ENCODE measurements around the gene CFAP70.
"Not testable (repeated sequence)": the region's sequence is repeated elsewhere in the genome, so short reads cannot be mapped to it uniquely, and the experiment has no call there.

CFAP70 gene

DNA sequence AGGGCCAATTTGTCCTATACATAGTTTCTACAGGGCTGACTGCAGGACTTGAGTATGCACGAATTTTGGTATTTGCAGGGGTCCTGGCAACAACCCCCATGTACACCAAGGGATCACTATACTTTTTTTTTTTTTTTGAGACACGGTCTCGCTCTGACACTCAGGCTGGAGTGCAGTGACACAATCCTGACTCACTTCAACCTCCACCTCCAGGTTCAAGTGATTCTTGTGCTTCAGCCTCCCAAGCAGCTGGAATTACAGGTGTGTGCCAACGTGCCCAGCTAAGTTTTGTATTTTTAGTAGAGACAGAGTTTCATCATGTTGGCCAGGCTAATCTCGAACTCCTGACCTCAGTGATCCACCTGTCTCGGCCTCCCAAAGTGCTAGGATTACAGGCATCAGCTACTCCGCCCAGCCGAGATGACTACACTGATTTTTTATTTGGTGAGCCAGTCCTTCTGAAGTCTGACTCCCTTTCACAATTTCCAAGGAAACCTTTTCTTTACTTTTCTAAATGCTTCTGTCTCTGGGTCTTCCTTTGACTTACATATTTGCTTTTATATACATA, 19.8 kb downstream of the CFAP70 start:
- no peak for DNase-seq

- DNase-seq = no peak
Measured at GRCh38 chr10:73333202-73333601, 25.5 kb downstream of the CFAP70 start.

GRCh38 chr10:73332379-73332778, 26.3 kb downstream of the CFAP70 start:
- DNase-seq = no peak

- not testable (repeated sequence) for DNase-seq
Measured at GRCh38 chr10:73328523-73328922, 30.1 kb downstream of the CFAP70 start.

GRCh38 chr10:73325290-73325689, 33.4 kb downstream of the CFAP70 start:
- not testable (repeated sequence) for DNase-seq

DNA sequence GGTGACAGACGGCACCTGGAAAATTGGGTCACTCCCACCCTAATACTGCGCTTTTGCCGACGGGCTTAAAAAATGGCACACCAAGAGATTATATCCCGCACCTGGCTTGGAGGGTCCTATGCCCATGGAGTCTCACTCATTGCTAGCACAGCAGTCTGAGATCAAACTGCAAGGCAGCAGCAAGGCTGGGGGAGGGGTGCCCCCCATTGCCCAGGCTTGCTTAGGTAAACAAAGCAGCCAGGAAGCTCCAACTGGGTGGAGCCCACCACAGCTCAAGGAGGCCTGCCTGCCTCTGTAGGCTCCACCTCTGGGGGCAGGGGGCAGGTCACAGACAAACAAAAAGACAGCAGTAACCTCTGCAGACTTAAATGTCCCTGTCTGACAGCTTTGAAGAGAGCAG, 35.1 kb downstream of the CFAP70 start:
- not testable (repeated sequence) for DNase-seq

GRCh38 chr10:73310475-73310874, 48.2 kb downstream of the CFAP70 start:
- DNase-seq = no peak

- DNase-seq = no peak
Measured at GRCh38 chr10:73307203-73307800, 51.4 kb downstream of the CFAP70 start.

GRCh38 chr10:73306171-73306708, 52.4 kb downstream of the CFAP70 start:
- no peak for DNase-seq

DNA sequence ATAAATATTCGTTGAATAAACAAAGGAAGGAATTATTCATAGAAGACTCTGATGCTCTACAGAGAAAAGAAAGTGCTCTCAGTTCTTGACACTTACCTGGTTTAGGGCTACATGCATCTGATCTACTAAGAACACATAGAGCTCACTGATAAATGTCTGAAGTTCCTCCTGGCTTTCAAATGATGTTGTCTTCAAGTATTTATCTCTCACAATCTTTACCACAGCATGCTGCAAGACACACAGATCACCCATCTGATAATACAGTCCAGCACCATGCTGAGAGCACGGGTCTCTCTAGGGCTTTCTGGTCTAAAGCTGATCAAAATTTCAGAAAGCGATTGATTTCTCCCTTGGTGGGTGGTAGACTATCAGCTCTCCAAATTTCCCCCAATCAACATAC, 61.7 kb downstream of the CFAP70 start:
- no peak for DNase-seq

GRCh38 chr10:73293461-73293860, 65.2 kb downstream of the CFAP70 start:
- no peak for DNase-seq

DNA sequence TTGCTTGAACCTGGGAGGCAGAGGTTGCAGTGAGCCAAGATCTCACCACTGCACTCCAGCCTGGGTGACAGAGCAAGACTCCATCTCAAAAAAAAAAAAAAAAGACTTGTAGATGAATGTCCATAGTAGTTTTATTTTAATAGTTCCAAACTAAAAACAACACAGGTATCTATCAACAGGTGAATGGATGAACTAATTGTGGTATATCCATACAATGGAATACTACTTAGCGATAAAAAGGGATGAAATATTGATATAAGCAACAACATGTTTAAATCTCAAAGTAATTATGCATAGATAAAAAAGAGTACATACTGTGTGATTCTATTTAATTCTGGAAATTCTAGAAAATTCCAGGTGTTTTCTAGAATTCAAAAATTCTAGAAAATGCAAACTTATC, 68.7 kb downstream of the CFAP70 start:
- no peak for DNase-seq

GRCh38 chr10:73287441-73287840, 71.2 kb downstream of the CFAP70 start:
- no peak for DNase-seq

GRCh38 chr10:73281097-73281496, 77.6 kb downstream of the CFAP70 start:
- DNase-seq = no peak

- DNase-seq = no peak
Measured at GRCh38 chr10:73264423-73264822, 94.2 kb downstream of the CFAP70 start.

DNA sequence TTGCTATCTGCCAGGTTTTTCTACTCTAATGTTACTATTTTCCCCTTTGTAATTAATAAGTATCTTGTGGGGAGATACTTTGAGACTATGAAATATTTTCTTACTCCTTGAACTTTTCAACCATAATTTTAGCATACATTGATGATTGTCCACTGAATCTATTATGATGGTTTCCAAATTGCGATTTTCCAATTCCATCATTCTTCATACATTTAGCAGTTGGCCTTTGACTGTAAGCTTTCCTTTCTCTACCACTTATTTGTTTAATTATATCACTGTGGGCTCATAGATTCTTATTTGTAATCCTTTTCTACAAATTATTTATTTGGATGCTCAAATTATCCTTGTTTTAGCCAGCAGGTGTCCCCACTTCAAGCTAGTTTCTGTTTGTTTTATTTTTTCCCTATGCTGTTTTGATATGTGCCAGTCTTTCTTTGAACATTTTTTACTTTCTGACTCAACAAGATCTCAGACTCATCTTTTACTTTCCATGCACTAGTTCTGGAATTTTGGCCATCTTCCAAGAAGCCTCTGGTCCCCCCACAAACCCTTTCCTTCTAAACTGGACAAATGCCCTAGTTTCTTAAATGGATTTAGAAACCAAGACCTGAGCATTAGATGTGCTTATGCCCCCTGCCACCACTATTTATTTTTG, 94.8 kb downstream of the CFAP70 start:
- no peak for DNase-seq

DNA sequence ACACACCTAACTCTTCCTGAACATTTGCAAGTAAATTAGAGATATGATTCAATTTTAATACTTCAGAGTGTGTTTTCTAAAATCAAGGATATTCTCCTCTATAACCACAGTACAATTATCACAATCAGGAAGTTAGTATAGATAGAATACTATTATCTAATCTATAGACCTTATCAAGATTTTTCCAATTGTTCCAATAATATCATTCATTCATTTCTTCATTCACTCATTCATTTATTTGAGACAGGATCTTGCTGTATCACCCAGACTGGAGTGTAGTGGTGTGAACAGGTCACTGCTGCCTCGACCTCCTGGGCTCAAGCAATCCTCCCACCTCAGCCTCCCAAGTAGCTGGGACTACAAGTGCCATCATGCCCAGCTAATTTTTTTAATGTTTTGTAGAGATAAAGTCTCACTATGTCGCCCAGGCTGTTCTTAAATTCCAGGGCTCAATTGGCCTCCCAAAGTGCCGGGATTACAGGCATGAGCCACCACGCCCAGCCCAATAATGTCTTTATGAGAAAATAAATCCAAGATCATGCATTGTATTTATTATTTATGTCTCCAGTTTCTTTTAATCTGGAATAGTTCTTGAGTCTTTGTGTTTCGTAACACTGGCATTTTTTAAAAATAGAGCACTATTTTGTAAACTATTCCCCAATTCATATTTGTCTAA, 95.6 kb downstream of the CFAP70 start:
- DNase-seq = no peak

GRCh38 chr10:73262105-73262730, 96.4 kb downstream of the CFAP70 start:
- no peak for DNase-seq

DNA sequence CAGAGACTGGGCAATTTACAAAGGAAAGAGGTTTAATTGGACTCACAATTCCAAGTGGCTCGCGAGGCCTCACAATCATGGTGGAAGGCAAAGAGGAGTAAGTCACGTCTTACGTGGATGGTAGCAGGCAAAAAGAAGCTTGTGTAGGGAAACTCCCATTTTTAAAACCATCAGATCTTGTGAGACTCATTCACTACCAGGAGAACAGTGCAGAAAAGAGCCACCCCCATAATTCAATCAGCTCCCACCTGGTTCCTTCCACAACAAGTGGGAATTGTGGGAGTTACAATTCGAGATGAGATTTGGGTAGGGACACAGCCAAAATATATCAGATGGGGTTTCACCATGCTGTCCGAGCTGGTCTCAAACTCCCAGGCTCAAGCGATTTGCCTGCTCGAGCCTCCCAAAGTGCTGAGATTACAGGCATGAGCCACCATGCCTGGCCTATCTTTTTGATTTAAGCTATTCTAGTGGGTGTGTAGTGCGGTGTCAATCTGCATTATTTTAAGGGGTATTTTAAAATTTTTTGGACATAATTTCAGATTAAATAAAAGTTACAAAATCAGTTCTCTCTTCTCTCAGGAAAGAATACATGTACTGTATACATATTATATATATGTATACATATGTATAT, 97.2 kb downstream of the CFAP70 start:
- no peak for DNase-seq

DNA sequence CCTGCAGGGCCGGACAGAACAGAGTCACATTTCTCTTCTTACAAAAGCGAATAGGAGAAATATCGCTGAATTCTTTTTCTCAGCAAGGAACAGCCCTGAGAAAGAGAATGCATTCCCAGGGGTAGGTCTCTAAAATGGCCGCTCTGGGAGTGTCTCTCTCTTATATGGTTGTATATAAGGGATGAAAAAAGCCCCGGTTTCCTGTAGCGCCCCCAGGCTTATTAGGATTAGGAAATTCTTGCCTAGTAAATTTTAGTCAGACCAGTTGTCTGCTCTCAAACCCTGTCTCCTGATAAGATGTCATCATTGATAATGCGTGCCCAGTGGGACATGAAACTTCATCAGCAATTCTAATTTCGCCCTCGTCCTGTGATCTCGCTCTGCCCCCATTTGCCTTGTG, 100.1 kb downstream of the CFAP70 start:
- not testable (repeated sequence) for DNase-seq

GRCh38 chr10:73253225-73253555, 105.5 kb downstream of the CFAP70 start:
- DNase-seq = no peak

DNA sequence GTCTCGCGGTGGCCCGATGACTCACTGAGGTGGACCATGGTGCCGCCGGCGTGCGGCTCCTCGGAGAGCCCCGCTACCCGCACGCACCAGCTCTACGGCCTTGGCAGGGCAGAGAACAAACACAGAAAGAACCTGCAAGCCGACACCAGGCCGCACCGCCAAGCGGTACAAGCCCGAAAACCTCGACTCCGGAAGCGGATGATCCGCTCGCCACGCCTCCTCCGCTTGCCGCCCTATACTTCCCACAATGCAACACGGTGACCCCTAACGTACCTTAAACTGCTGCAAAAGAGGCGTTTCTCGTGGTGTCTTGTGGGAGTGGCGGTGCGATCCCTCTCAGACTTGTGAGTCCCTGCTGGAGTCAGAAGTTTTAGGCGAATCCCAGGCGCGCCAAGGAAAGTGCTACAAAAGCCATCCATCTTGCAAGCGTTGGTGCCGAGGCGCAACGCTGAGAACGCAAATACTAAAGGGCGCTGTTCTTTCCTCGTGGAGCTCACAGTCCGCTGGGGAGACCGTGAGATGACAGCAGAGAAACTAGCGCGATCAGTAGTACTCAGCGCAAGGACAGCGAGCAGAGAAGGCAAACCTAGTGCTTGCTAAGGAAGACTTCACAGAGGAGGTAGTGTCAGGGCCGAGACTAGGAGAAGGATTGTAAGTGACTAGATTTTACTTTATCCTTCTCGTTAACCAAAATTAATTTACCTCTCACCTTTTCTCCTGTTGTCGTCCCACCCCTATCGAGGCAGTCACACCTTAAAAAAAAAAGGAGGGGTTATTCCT, 106.0 kb downstream of the CFAP70 start, which contains the start of gene MRPS16:
MRPS16 (minus strand) TSS at position 200 of the 780 bp plus-strand sequence; CDS start at position 38, 162 bp downstream.
- DNase-seq = peak; percentile 86
